Measurements from ENCODE around the gene ANO5.
"Not testable (repeated sequence)": the region's sequence is repeated elsewhere in the genome, so short reads cannot be mapped to it uniquely, and the experiment has no call there.

The ANO5 gene

GRCh38 chr11:22275600-22275999 lies 82.7 kb downstream of the ANO5 start:
- Histone ChIP-seq H3K79me2 (ENCODE audit: insufficient read depth, low read length) (no peaks in the 10 kb centered on the region), H3K36me3 (ENCODE audit: low read length) (no peaks in the 10 kb centered on the region), H3K9me2 (replicated peaks; ENCODE audit: insufficient read depth, low read length) (no peaks in the 10 kb centered on the region), H3K4me3 (ENCODE audit: insufficient read depth, low read length, poor library complexity, severe bottlenecking) (no peak overlapping the region), H3K27ac (ENCODE audit: low read depth, low read length) (no peak overlapping the region), H3K9me3 (ENCODE audit: insufficient read depth, low read length) (no peaks in the 10 kb centered on the region), H3K27me3 (ENCODE audit: low read length) (no peaks in the 10 kb centered on the region), H3K9ac (ENCODE audit: low read length) (no peak overlapping the region), H2AFZ (ENCODE audit: low read depth, low read length, severe bottlenecking) (no peak overlapping the region), H3K4me2 (ENCODE audit: low read depth, low read length, poor library complexity, severe bottlenecking) (no peak overlapping the region), H3F3A (ENCODE audit: insufficient read depth) (no peaks in the 10 kb centered on the region), H4K20me1 (ENCODE audit: low read depth, low read length) (no peaks in the 10 kb centered on the region)
- no peak for TF ChIP-seq EZH2phosphoT487 (conservative IDR thresholded peaks at IDR 0.05; ENCODE audit: low read length)
- no peak for TF ChIP-seq CTCF (IDR thresholded peaks at IDR 0.05; ENCODE audit: insufficient read depth, low read length, poor library complexity, severe bottlenecking)

- Histone ChIP-seq H3K9me2 (replicated peaks; ENCODE audit: insufficient read depth, low read length) (no peaks in the 10 kb centered on the region), H3K4me2 (ENCODE audit: low read depth, low read length, poor library complexity, severe bottlenecking) (no peak overlapping the region)
Measured at GRCh38 chr11:22276535-22276934, 83.7 kb downstream of the ANO5 start.

GRCh38 chr11:22284991-22285390 lies 92.1 kb downstream of the ANO5 start:
- not testable (repeated sequence) for H3K4me2 ChIP-seq (ENCODE audit: low read depth, low read length, poor library complexity, severe bottlenecking); H3K27ac ChIP-seq (ENCODE audit: low read depth, low read length); H3K9ac ChIP-seq (ENCODE audit: low read length); H4K20me1 ChIP-seq (ENCODE audit: low read depth, low read length); H3F3A ChIP-seq (ENCODE audit: insufficient read depth); H3K9me2 ChIP-seq (replicated peaks; ENCODE audit: insufficient read depth, low read length); H3K4me3 ChIP-seq (ENCODE audit: insufficient read depth, low read length, poor library complexity, severe bottlenecking); H3K36me3 ChIP-seq (ENCODE audit: low read length); H3K9me3 ChIP-seq (ENCODE audit: insufficient read depth, low read length); H3K27me3 ChIP-seq (ENCODE audit: low read length); H2AFZ ChIP-seq (ENCODE audit: low read depth, low read length, severe bottlenecking); H3K79me2 ChIP-seq (ENCODE audit: insufficient read depth, low read length)

More at GRCh38 chr11:22276535-22276934, 83.7 kb downstream of the ANO5 start:
- no peaks in the 10 kb centered on the region for H3K9me3 ChIP-seq (ENCODE audit: insufficient read depth, low read length)
- TF ChIP-seq CTCF (IDR thresholded peaks at IDR 0.05; ENCODE audit: insufficient read depth, low read length, poor library complexity, severe bottlenecking) (no peak), EZH2phosphoT487 (conservative IDR thresholded peaks at IDR 0.05; ENCODE audit: low read length) (no peak)
- no peaks in the 10 kb centered on the region for H3K27me3 ChIP-seq (ENCODE audit: low read length)
- no peak overlapping the region for H3K9ac ChIP-seq (ENCODE audit: low read length)
- no peaks in the 10 kb centered on the region for H4K20me1 ChIP-seq (ENCODE audit: low read depth, low read length)
- no peak overlapping the region for H3K27ac ChIP-seq (ENCODE audit: low read depth, low read length)
- H3F3A ChIP-seq (ENCODE audit: insufficient read depth), result no peaks in the 10 kb centered on the region
- no peaks in the 10 kb centered on the region for H3K79me2 ChIP-seq (ENCODE audit: insufficient read depth, low read length)
- H3K36me3 ChIP-seq (ENCODE audit: low read length), result no peaks in the 10 kb centered on the region
- no peak overlapping the region for H3K4me3 ChIP-seq (ENCODE audit: insufficient read depth, low read length, poor library complexity, severe bottlenecking)
- no peak overlapping the region for H2AFZ ChIP-seq (ENCODE audit: low read depth, low read length, severe bottlenecking)

- Histone ChIP-seq H3K9me2 (replicated peaks; ENCODE audit: insufficient read depth, low read length) (no peaks in the 10 kb centered on the region), H4K20me1 (ENCODE audit: low read depth, low read length) (0 out of 2 replicates have a peak, but pooled peaks cover 7% of the 10 kb centered on the region)
Measured at GRCh38 chr11:22302368-22302767, 109.5 kb downstream of the ANO5 start.

More at GRCh38 chr11:22302368-22302767, 109.5 kb downstream of the ANO5 start:
- Histone ChIP-seq H3K4me3 (ENCODE audit: insufficient read depth, low read length, poor library complexity, severe bottlenecking) (no peak overlapping the region), H3K27me3 (ENCODE audit: low read length) (no peaks in the 10 kb centered on the region), H2AFZ (ENCODE audit: low read depth, low read length, severe bottlenecking) (no peak overlapping the region), H3F3A (ENCODE audit: insufficient read depth) (no peaks in the 10 kb centered on the region), H3K36me3 (ENCODE audit: low read length) (no peaks in the 10 kb centered on the region), H3K9me3 (ENCODE audit: insufficient read depth, low read length) (no peaks in the 10 kb centered on the region), H3K27ac (ENCODE audit: low read depth, low read length) (no peak overlapping the region), H3K4me2 (ENCODE audit: low read depth, low read length, poor library complexity, severe bottlenecking) (no peak overlapping the region), H3K9ac (ENCODE audit: low read length) (no peak overlapping the region), H3K79me2 (ENCODE audit: insufficient read depth, low read length) (no peaks in the 10 kb centered on the region)
- TF ChIP-seq EZH2phosphoT487 (conservative IDR thresholded peaks at IDR 0.05; ENCODE audit: low read length) (no peak), CTCF (IDR thresholded peaks at IDR 0.05; ENCODE audit: insufficient read depth, low read length, poor library complexity, severe bottlenecking) (no peak)

Measured in SU-DHL-6 (cell line).